ENCODE measurements around the gene NOSIP.

NOSIP gene

GRCh38 chr19:49570997-49571676 lies 9.2 kb downstream of the NOSIP start:
- DNase-seq = no peak

- DNase-seq = no peak
Measured at GRCh38 chr19:49570138-49570856, 10.1 kb downstream of the NOSIP start.

GRCh38 chr19:49567861-49568441 lies 12.4 kb downstream of the NOSIP start:
- DNase-seq = no peak

- no peak for DNase-seq
Measured at GRCh38 chr19:49566302-49566701, 14.1 kb downstream of the NOSIP start.

GRCh38 chr19:49565261-49565660 lies 15.1 kb downstream of the NOSIP start:
- DNase-seq = no peak

DNA sequence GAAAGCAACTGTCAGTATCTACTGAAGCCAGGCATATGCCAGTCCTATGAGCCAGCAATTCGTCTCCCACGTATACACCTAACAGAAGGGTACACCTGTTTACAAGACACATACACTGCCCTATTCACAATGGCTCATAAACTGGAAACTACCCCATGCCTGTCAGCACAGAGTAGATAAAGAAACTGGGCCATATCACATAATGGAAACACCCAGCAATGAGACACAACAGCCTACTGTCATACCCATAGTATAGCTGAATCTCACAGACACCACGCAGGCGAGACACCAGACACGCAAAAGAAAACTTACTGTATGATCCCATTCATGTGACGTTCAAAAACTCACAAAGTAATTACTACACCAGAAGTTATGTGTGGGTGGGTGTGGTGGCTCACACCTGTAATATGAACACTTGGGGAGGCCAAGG lies 15.7 kb downstream of the NOSIP start:
- DNase-seq = no peak

GRCh38 chr19:49560358-49560900 lies 19.9 kb downstream of the NOSIP start:
- DNase-seq = no peak

DNA sequence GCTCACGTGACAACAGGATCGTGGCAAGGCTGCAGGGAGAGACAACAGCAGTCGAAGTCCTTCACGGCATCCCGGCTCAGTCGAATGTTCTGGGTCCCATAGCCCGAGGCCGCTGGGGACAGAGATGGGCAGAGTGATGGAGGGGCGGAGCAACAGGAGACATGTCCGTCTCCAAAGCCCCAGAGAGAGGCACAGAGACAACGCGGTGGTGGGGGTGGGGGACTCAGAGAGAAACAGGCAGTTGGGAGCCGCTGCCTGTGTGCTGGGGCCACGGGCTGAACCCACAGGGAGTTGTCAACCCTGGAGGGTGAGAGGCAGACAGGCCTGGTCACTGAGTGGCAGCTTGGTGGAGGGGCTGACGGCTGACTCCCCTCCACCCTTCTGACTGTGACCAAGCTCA lies 20.4 kb downstream of the NOSIP start:
- DNase-seq = no peak

GRCh38 chr19:49559443-49559842 lies 20.9 kb downstream of the NOSIP start:
- no peak for DNase-seq

DNA sequence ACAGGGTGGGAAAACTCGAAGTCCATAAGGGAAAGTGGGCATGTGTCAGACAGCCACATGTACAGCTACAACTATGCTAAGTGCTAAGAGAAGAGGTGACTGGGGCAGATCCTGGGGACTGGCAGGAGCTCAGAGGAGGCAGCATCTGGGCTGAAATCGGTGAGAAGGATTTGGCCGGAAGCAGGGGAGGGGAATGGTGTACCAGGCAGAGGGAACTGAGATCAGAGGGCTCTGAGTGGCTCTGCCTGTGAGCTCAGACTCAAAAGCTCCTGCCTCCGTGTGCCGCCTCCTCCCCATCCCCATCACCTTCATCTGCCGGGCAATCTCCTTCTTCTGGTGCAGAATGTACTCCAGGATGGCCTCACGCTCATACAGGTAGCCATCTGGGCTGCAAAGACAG lies 21.8 kb downstream of the NOSIP start:
- no peak for DNase-seq

GRCh38 chr19:49557641-49558325 lies 22.6 kb downstream of the NOSIP start:
- no peak for DNase-seq

DNA sequence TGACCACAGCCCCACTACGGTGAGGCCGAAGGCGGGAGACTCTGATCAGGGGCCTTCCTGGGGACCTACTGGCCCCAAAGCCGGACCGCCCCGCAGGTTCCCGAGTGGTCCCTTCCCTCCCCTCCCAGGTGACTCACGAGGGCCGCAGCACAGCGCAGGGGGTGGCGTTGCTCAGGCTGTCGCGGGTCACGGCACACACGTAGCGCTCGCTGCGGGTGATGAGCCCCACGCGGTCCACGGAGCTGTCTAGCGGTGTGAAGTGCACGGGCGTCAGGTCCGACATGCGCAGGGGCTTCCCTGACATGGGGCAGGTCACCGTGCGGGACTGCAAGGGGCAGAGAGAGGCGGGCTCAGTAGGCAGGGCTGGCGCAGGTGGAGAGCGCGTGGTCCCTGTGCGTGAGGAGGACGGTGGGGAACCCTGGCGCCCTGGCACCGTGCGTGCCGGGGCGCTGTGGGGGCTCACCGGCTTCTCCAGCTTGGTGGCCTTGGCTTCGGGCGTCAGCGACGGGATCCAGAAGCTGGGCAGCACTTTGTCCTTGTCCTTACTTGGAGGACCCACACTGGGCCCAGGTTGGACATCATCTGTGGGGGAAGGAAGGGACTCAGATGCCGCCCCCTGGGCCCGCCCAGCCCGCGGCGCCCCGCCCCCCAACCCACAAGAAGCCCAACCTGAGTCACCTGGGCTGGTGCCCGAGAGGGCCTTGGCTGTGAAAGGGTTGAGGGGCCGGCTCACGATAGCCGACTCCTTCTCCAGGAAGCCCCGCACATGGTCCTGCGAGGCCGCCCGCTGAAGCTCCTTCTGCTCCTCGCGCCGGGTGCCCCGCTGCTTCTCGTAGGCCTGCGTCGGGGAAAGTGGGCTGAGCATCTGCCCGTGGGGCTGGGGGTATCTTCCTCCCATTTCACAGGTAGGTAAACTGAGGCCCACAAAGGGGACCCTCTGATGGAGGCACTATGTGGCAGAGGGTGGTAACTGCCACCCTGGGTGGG lies 23.7 kb downstream of the NOSIP start:
- DNase-seq = no peak

- DNase-seq = peak; percentile 63
Measured at GRCh38 chr19:49555600-49556411, 24.6 kb downstream of the NOSIP start.

- DNase-seq = no peak
Measured at GRCh38 chr19:49554701-49555181, 25.6 kb downstream of the NOSIP start.

DNA sequence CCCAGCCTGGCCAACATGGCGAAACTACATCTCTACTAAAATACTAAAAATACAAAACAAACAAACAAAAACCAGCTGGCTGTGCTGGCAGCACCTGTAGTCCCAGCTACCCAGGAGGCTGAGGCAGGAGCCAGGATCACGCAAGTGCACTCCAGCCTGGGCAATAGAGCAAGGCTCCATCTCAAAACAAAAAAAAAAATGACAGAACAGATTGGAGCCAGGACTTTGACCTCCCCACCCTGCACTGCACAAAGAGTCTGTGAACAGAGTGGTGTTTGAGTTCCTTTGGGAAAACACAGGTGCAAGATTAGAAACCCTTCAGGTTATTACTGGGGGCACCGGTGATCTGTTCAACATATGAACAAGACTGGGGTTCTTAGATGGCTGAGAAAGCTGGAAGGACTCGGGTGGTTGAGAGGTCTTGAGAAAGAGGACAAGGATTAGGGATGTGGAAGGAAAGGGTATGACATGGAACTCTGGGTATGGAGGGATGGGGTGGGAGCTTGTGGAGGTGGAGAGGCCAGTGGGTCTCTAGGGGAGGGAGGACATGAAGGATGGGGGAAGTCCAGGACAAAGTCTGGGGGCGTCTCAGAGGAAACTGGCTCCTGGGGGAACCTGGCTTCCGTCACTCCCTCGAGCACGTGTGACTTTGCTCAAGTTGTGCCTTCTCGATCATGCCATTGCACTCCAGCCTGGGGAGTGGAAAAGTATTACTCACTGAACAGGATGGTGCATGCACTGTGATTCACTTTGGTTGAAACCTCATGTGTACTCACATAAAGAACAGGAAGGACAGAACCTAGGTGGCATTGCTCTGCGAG lies 26.7 kb downstream of the NOSIP start:
- no peak for DNase-seq

GRCh38 chr19:49552749-49553148 lies 27.6 kb downstream of the NOSIP start:
- no peak for DNase-seq

DNA sequence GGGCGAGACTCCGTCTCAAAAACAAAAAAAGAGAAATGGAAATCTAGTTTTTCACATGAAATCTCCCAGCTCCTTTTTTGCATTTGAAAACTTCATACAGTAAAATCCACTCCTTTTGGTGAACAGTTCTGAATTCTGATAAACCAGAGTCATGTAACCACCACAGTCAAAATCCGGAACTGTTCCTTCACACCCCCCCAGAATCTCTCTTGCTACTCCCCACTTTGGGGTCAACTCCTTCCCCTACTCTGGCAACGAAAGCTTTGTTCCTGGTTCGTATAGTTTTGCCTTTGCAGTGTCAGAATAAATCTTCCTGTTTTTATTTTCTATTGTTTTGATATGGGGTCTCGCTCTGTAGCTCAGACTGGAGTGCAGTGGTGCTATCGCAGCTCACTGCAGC lies 28.8 kb downstream of the NOSIP start:
- DNase-seq = no peak

DNA sequence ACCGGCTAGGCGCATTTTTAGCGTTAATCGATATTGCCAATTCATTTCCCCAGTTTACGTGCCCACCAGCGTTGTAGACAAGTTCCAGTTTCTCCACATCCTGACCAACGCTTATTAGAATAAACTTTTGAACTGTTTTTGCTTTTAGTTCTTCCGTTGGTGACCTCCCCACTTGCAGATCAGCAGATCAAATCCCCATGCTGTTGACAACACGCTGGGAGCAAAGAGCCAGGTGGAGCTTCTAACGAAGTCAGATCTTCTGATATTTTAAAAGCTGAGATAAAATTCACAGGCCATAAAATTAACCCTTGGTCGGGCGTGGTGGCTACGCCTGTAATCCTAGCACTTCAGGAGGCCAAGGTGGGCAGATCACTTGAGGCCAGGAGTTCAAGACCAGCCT lies 31.3 kb downstream of the NOSIP start:
- DNase-seq = no peak

DNA sequence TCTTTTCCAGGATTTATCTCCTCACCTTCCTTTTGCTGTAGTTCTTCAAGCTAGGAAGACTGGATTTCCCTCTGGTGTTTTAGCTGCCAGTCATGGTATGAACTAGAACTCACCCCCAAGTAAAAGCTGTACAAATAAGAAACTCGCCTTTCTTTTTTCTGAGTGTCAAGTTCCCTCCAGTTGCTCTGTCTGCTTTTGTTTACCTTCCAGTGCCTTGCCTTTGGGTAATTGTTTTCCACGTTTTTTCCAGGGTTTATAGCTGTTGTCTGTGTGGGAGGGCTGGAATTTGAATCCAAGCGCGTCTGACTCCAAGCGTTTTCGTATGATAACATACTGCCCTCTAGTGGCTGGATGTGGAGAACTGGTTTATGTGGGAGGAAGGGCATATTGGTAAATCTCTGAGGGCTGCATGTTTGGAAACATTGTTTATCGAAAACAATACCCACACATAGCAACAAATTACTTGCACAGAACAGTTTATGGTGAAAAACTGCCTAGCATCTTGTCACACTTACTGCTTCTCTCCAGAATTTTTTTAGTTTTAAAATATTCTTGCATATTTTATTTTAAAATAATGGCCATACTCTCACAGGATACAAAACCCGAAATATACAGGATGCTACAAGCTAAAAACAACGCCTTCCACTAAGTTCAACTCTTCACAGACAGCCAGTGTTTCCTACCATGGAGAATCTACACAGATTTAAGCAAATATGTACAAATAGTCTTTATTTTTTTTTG lies 33.4 kb downstream of the NOSIP start:
- DNase-seq = no peak

All from 8988T (cell line).